GM12891 (cell line): ENCODE data around the gene MYADM.

Experiments used
- POLR2A ChIP-seq: IDR thresholded peaks from 2 replicates; pipeline ENCODE4 v1.6.1; 2011; ENCODE audit warnings: low read depth, low read length, control low read depth
- POLR2AphosphoS5 ChIP-seq: IDR thresholded peaks from 2 replicates; pipeline ENCODE4 v1.6.1; 2011; ENCODE audit warnings: low read depth, low read length, control low read depth
- TAF1 ChIP-seq: IDR thresholded peaks from 2 replicates; pipeline ENCODE4 v1.6.1; 2011; ENCODE audit warnings: low read depth, low read length, control low read depth

DNA sequence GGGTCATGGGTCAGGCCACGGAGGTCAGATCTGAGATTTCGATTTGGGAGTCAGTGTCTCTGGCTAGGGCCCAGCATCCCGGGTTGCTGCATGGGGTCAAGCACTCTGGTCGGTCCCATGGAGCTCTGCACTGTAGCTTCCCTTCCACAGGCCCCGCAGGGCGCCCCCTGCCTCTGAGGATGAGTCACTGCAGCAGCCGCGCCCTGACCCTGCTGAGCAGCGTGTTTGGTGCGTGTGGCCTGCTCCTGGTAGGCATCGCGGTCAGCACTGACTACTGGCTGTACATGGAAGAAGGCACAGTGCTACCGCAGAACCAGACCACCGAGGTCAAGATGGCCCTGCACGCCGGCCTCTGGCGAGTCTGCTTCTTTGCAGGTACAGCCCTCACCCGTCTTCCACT, 45.0 kb downstream of the MYADM start:
- TF ChIP-seq POLR2AphosphoS5 (no peak), POLR2A (no peak), TAF1 (no peak)
